Tracheal epithelial cell (primary cell): ENCODE data around the gene UCP1. TPM values are rescaled to one million over a fixed set of nuclear protein-coding genes. Genes with fewer than 3 reads are reported as not detected.

Experiments
- total RNA-seq: library from RNA; depleted of rRNA; stranded (reverse); fragments of >200 nt; gene quantifications from 2 replicates; pipeline ENCODE4 v1.2.1, GENCODE V29; 2014

Gene UCP1, protein sequence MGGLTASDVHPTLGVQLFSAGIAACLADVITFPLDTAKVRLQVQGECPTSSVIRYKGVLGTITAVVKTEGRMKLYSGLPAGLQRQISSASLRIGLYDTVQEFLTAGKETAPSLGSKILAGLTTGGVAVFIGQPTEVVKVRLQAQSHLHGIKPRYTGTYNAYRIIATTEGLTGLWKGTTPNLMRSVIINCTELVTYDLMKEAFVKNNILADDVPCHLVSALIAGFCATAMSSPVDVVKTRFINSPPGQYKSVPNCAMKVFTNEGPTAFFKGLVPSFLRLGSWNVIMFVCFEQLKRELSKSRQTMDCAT
- total RNA-seq = under 0.01 TPM in 1 of 2 replicates, not detected in the other

DNA sequence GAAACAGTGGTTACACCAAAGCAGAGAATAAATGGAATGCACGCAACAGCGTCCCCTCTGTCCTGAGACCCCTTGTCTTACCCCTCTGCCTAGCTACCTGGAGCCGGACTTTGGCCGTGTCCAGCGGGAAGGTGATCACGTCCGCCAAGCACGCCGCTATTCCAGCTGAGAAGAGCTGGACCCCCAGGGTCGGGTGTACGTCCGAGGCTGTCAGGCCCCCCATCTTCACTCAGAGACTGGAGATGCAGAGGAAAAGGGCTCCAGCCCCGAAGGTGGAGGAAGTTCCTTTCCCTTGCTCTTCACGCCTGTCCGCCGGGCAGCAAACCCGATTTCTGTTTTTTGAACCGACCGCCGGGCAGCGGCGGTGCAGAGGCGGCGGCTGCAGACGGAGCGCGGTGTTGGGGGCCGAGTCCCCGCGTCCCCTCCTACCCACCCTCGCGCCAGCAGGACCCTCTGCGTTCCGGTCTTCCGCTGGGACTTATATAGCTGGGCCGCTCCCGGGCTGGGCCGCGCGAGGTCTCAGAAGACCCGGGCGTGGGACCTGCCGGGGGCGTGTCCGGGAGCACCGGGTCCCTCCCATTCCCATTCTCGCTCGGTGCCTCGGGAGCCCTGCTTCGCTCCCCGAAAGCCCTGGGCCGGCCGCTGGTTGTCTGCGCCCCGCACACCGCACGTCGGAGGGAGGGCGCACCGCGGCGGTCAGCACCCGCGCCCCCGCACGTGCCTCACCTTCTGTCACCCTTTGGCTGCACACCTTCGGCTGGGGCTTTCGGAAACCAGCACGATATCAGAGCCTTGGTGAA, at the start of gene UCP1:
Gene UCP1, minus strand, starts transcription at position 455 of the 800 bp plus-strand sequence. Its CDS starts 232 bp downstream, at position 223.

DNA sequence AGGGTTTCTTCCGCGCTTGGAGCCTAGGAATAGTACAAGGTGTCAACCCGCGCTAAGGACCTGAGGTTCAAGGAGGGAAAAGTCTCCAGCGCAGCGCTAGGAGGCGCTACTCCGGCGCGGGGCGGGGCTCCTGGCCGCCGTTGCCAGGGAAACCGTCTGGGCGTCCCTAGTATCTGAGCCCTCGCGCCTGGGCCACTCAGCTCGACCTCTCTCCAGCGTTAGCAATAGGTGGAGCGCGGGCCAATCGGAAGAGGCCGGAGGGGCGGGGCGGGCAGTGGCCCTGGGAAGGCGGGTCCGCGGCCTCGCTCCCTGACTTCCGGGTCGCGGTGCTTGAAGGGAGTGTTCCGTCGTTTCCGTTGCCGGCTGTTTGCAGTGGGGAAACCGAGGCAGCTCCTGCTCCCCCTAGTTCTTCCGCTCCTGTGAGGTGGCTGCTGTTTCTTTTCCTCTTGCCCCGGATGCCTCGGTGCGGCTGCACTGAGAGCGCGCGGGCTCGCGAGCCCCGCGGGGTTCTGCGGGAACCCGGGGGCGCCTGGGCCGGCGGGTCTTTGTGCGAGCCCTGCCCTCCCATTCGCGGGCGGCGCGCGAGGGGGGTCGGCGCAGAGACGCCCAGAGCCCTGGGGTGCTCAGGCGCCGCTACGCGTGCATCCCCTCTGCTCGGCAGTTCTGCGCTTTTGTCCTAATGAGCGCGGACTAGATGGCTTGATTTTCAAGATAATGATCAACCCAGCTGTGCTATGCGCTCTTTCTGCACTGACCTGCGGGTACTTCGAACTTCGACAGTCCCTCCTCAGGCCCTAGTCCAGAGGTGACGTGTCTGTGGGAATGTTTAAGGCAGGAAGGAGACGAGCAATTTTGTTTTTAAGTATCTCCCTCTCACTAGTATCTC, 44.7 kb downstream of the UCP1 start, which contains the start of gene ELMOD2:
Gene ELMOD2, plus strand, starts transcription at position 312 of the 886 bp plus-strand sequence. CDS start 1,261 bp downstream, outside the sequence.

Other genes with a start within 250 kb of the UCP1 start
- 60.2 and 86.1 TPM in 2 replicates for gene SCOC, start 195.3 kb downstream of the UCP1 start, total RNA-seq
- gene CLGN, start 141.3 kb downstream of the UCP1 start, total RNA-seq = 3.9 and 95.7 TPM in 2 replicates
- gene MGAT4D, start 70.7 kb downstream of the UCP1 start, total RNA-seq = not detected in 2 replicates
- 21.9 and 25.2 TPM in 2 replicates for gene ELMOD2, start 44.8 kb downstream of the UCP1 start, total RNA-seq
- 19.0 and 26.5 TPM in 2 replicates for gene TBC1D9, start 187.4 kb upstream of the UCP1 start, total RNA-seq